ENCODE results near the gene RNLS. TPM values are rescaled to one million over a fixed set of nuclear protein-coding genes. Genes with fewer than 3 reads are reported as not detected.

RNLS gene
- total RNA-seq, 1 experiment from 2014 or later: 11.4 TPM

- no peaks in the 10 kb centered on the region for H3K36me3 ChIP-seq (ENCODE audit: control insufficient read depth, insufficient read depth, low read length)
- H3K27me3 ChIP-seq (ENCODE audit: control insufficient read depth, insufficient read depth, low read length): no peaks in the 10 kb centered on the region; the same call in 1 of the 2 replicates
- ATAC-seq: no peak
- in situ Hi-C loops (cut with HindIII; ENCODE audit: low pct_unique_long_range_greater_than_20kb, low sequenced_read_pairs): no loop called here
- ChIA-PET POLR2A (no interaction called here), CTCF (no interaction called here)
- H3K4me3 ChIP-seq (ENCODE audit: low read depth in 2 of 2, low read length in 2 of 2): no peak overlapping the region
- TF ChIP-seq SIN3A (IDR thresholded peaks at IDR 0.05; ENCODE audit: borderline replicate concordance, insufficient read depth, low read depth, low read length) (no peak), TCF7L2 (IDR thresholded peaks at IDR 0.05; ENCODE audit: low read depth, low read length) (no peak), POLR2AphosphoS5 (IDR thresholded peaks at IDR 0.05; ENCODE audit: low read depth, low read length) (no peak), REST (IDR thresholded peaks at IDR 0.05; ENCODE audit: insufficient read depth in 1 of 2, low read depth in 2 of 2, low read length in 1 of 2) (no peak)
- TF ChIP-seq, protein P1, sequence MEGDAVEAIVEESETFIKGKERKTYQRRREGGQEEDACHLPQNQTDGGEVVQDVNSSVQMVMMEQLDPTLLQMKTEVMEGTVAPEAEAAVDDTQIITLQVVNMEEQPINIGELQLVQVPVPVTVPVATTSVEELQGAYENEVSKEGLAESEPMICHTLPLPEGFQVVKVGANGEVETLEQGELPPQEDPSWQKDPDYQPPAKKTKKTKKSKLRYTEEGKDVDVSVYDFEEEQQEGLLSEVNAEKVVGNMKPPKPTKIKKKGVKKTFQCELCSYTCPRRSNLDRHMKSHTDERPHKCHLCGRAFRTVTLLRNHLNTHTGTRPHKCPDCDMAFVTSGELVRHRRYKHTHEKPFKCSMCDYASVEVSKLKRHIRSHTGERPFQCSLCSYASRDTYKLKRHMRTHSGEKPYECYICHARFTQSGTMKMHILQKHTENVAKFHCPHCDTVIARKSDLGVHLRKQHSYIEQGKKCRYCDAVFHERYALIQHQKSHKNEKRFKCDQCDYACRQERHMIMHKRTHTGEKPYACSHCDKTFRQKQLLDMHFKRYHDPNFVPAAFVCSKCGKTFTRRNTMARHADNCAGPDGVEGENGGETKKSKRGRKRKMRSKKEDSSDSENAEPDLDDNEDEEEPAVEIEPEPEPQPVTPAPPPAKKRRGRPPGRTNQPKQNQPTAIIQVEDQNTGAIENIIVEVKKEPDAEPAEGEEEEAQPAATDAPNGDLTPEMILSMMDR (IDR thresholded peaks at IDR 0.05): no peak
- no peak for DNase-seq (ENCODE audit: low read depth, low spot score)
- no peaks in the 10 kb centered on the region for H3K4me1 ChIP-seq (ENCODE audit: control insufficient read depth, insufficient read depth, low read length)
- H3K27ac ChIP-seq (ENCODE audit: low read length): no peak overlapping the region
- no TSS peak for BruUV-seq (replicated peaks)
- intact Hi-C loops (cut with micrococcal nuclease; ENCODE audit: unreplicated experiment): no loop called here
- H3K9me3 ChIP-seq (ENCODE audit: control insufficient read depth, insufficient read depth, low read depth, low read length): peaks cover 6% of the 10 kb centered on the region; the same call in 1 of the 2 replicates
These were observed 210.9 kb downstream of the RNLS start for GRCh38 chr10:88372051-88372715.

DNA sequence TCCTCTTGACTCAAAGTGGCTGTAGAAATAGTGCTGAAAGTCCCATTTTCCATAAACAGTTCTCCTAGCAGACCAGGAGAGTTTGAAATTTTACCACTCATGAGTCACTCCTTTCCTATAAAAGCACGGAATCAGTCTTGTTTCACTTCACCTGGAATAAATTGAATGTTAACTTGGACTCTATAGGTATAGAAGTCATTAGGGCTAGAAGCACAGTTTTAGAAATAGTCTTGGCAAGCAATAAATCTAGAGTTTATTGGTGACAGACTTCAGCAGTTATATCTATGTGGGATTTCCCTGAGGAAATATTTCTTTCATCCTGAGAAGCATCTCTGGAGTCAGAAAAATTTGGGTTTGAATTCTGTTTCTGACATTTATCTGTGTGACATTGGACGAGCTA, 212.4 kb downstream of the RNLS start:
- BruUV-seq (replicated peaks): no TSS peak
- intact Hi-C loops (cut with micrococcal nuclease; ENCODE audit: unreplicated experiment): no loop called here
- H3K36me3 ChIP-seq (ENCODE audit: control insufficient read depth, insufficient read depth, low read length): no peaks in the 10 kb centered on the region
- H3K4me1 ChIP-seq (ENCODE audit: control insufficient read depth, insufficient read depth, low read length): no peaks in the 10 kb centered on the region
- ChIA-PET CTCF (no interaction called here), POLR2A (interaction anchor here (0.6 kb wide), 1 partner anchor 18 kb away, joined by 3 read pairs; no protein-coding TSS in a partner anchor)
- ATAC-seq: no peak
- DNase-seq (ENCODE audit: low read depth, low spot score): no peak
- H3K4me3 ChIP-seq (ENCODE audit: low read depth in 2 of 2, low read length in 2 of 2): no peak overlapping the region
- TF ChIP-seq REST (IDR thresholded peaks at IDR 0.05; ENCODE audit: insufficient read depth in 1 of 2, low read depth in 2 of 2, low read length in 1 of 2): no peak
- TF ChIP-seq, protein P1 (IDR thresholded peaks at IDR 0.05): no peak
- H3K27ac ChIP-seq (ENCODE audit: low read length): no peak overlapping the region
- H3K27me3 ChIP-seq (ENCODE audit: control insufficient read depth, insufficient read depth, low read length): no peaks in the 10 kb centered on the region; the same call in 1 of the 2 replicates
- in situ Hi-C loops (cut with HindIII; ENCODE audit: low pct_unique_long_range_greater_than_20kb, low sequenced_read_pairs): no loop called here
- peaks cover 6% of the 10 kb centered on the region; the same call in 1 of the 2 replicates for H3K9me3 ChIP-seq (ENCODE audit: control insufficient read depth, insufficient read depth, low read depth, low read length)

All from Panc1 (cell line).